Heart left ventricle (tissue), 16 donors: ENCODE results near the gene ICA1. TPM values are rescaled to one million over a fixed set of nuclear protein-coding genes. Genes with fewer than 3 reads are reported as not detected.
A peak's percentile ranks its signal among the peaks of the same experiment; 100 is the strongest.

Experiments used
- ATAC-seq, 4 donors: fragments of 200-7000 bp; cut with Tn5 transposase; one replicate each; pipeline ENCODE4 v1.9.1; 2020 to 2022; ENCODE audit warnings: moderate library complexity in 4 of 4, mild to moderate bottlenecking in 3 of 4, moderate number of reproducible peaks in 1 of 4
- DNase-seq, 5 donors: peaks; one replicate each; pipeline ENCODE4 v3.0.0-alpha.2; 2020
- H3K27ac ChIP-seq, 12 donors: fragments of 200-600 bp; sonication (generic) in 4 of 12; one replicate each; pipeline versions ENCODE4 v1.5.0 to v1.8.0; 2016 to 2022; ENCODE audit warnings: mild to moderate bottlenecking in 2 of 12
- H3K27me3 ChIP-seq, 9 donors: fragments of 200-600 bp; sonication (generic) in 2 of 9; one replicate each; pipeline versions ENCODE4 v1.5.1 to v1.8.0; 2016 to 2022; ENCODE audit warnings: mild to moderate bottlenecking in 3 of 9
- H3K36me3 ChIP-seq, 9 donors: fragments of 200-600 bp; sonication (generic) in 2 of 9; one replicate each; pipeline versions ENCODE4 v1.5.0 to v1.8.0; 2018 to 2022; ENCODE audit warnings: mild to moderate bottlenecking in 2 of 9
- H3K4me1 ChIP-seq, 12 donors: fragments of 200-600 bp; sonication (generic) in 4 of 12; one replicate each; pipeline versions ENCODE4 v1.5.0 to v1.8.0; 2016 to 2022; ENCODE audit warnings: mild to moderate bottlenecking in 3 of 12
- H3K4me3 ChIP-seq, 12 donors: fragments of 200-600 bp; sonication (generic) in 4 of 12; one replicate each; pipeline versions ENCODE4 v1.5.0 to v1.8.0; 2017 to 2022; ENCODE audit warnings: mild to moderate bottlenecking in 9 of 12, moderate library complexity in 4 of 12
- H3K9me3 ChIP-seq, 12 donors: fragments of 200-600 bp; sonication (generic) in 4 of 12; one replicate each; pipeline versions ENCODE4 v1.5.0 to v1.8.0; 2016 to 2022; ENCODE audit warnings: mild to moderate bottlenecking in 1 of 12
- CTCF ChIP-seq, 12 donors: fragments of 200-600 bp; sonication (generic) in 4 of 12; IDR thresholded peaks; one replicate each; pipeline versions ENCODE4 v1.5.0 to v1.8.0; 2018 to 2022; ENCODE audit warnings: antibody characterized with exemption in 12 of 12, mild to moderate bottlenecking in 5 of 12
- POLR2A ChIP-seq, 2 donors: fragments of 450-650 bp; IDR thresholded peaks; one replicate each; pipeline ENCODE4 v1.6.1; 2017; ENCODE audit warnings: antibody characterized with exemption in 2 of 2, mild to moderate bottlenecking in 2 of 2, moderate library complexity in 2 of 2
- WGBS, 4 donors: extraction: QIAGEN DNeasy Blood & Tissue Kit in 2 of 4; methylation state at CpG; one replicate each; pipeline versions ENCODE4 v1.1.5 to v1.1.7; 2013 to 2018; 5-methylcytosine and 5-hydroxymethylcytosine counted together
- intact Hi-C, 10 donors: fragments of 100-400 bp; cut with DNase I; formaldehyde crosslinking; loops; one replicate each; pipeline versions ENCODE4 v1.11.1 to v1.14.2; 2022
- polyA plus RNA-seq, 2 donors: library from polyadenylated mRNA; stranded (reverse); fragments of 200-250 nt; gene quantifications; one replicate each; pipeline ENCODE4 v1.2.3, GENCODE V29; 2013
- total RNA-seq, 9 donors: library from RNA; depleted of rRNA in 2 of 9; stranded (reverse); fragments of >200 nt in 2 of 9; fragmentation: NEBNext Ultra II Directional in 3 of 9; extraction: Animal tissue kit (Norgen Biotek cat#: 25700) in 3 of 9; gene quantifications; one replicate each; pipeline versions ENCODE4 v1.1.0 to v1.2.4, GENCODE V29; 2016 to 2023
- donor health status: ischemic (EF 13 %, LVEDD 7.1; RV severe dilation, severe dysfunction).
- donor health status: healthy with polysubstance abuse.
- donor health status: DM: no; HTN: yes; CAD: no.
- donor health status: DM: no; HTN: no; CAD: no.
- donor health status: ischemic (EF 25% LVEDD 6.9; RV normal size, moderate dysfunction).
- donor health status: ischemic (EF 25% LVEDD 5.7; RV mildly dilated, moderate dysfunction).
- donor health status: healthy.
- donor health status: DM: yes; HTN: yes; CAD: no.
- donor health status: ischemic (EF 35%, LVEDD 5.7; RV mildly dilated, moderate dysfunction).
- donor health status: nonischemic (EF 11% LVEDD 7.7; RV severe dilation, severe dysfunction).
- donor health status: DM: yes; HTN: yes; CAD: no.
- donor health status: PGD.
- donor health status: ischemic (EF 29% LVEDD 5.4; RV normal size, mild dysfunction).
- donor health status: nonischemic (EF 23%, LVEDD 6.1; RV moderate dilation, normal function).

Gene ICA1
- total and polyA plus RNA-seq, 11 donors: 23.8 to 74.4 (median 54.4) TPM

GRCh38 chr7:8144856-8145255 lies 117.1 kb downstream of the ICA1 start:
- intact Hi-C loops: no loop called here
- 88 to 95% (median 90%) methylated on average over 4 of the region's 4 CpGs for WGBS, 4 donors
- H3K36me3 ChIP-seq: peaks cover 0 to 28% (median 16%) of the 10 kb centered on the region in 9 donors
- ATAC-seq: no peak
- peaks cover 0 to 26% (median 10%) of the 10 kb centered on the region in 12 donors for H3K4me1 ChIP-seq
- DNase-seq: no peak
- H3K27ac ChIP-seq: no peak overlapping the region
- no peaks in the 10 kb centered on the region for H3K27me3 ChIP-seq
- H3K9me3 ChIP-seq: no peaks in the 10 kb centered on the region
- TF ChIP-seq POLR2A (IDR thresholded peaks at IDR 0.05) (no peak), CTCF (IDR thresholded peaks at IDR 0.05) (no peak)
- H3K4me3 ChIP-seq: no peak overlapping the region

- no peak overlapping the region for H3K27ac ChIP-seq
- H3K4me1 ChIP-seq: peaks cover 0 to 21% (median 4%) of the 10 kb centered on the region in 12 donors
- H3K27me3 ChIP-seq: no peaks in the 10 kb centered on the region
- DNase-seq (no peak), ATAC-seq (no peak)
- TF ChIP-seq POLR2A (IDR thresholded peaks at IDR 0.05) (no peak), CTCF (IDR thresholded peaks at IDR 0.05) (no peak)
- H3K9me3 ChIP-seq: no peaks in the 10 kb centered on the region
- H3K4me3 ChIP-seq: no peak overlapping the region
- H3K36me3 ChIP-seq: peaks cover 0 to 39% (median 16%) of the 10 kb centered on the region in 9 donors
- intact Hi-C loops: no loop called here
- 69 to 89% (median 78%) methylated on average over 6 of the region's 6 CpGs for WGBS, 4 donors
Observed at GRCh38 chr7:8143151-8143874, 118.7 kb downstream of the ICA1 start.

- DNase-seq (no peak), ATAC-seq (no peak)
- no peaks in the 10 kb centered on the region for H3K27me3 ChIP-seq
- WGBS, 4 donors: 91 to 95% (median 93%) methylated on average over 2 of the region's 2 CpGs
- intact Hi-C loops: no loop called here
- H3K9me3 ChIP-seq: no peaks in the 10 kb centered on the region
- peaks cover 0 to 47% (median 16%) of the 10 kb centered on the region in 9 donors for H3K36me3 ChIP-seq
- no peak overlapping the region for H3K27ac ChIP-seq
- no peak overlapping the region for H3K4me3 ChIP-seq
- H3K4me1 ChIP-seq: peaks cover 0 to 16% (median 3%) of the 10 kb centered on the region in 12 donors
- TF ChIP-seq POLR2A (IDR thresholded peaks at IDR 0.05): no peak
Observed at GRCh38 chr7:8142477-8142876, 119.5 kb downstream of the ICA1 start.

GRCh38 chr7:8141070-8141469 lies 120.9 kb downstream of the ICA1 start:
- peaks cover 0 to 4% (median 0%) of the 10 kb centered on the region in 12 donors for H3K4me1 ChIP-seq
- H3K9me3 ChIP-seq: no peaks in the 10 kb centered on the region
- H3K36me3 ChIP-seq: peaks cover 0 to 58% (median 16%) of the 10 kb centered on the region in 9 donors
- H3K4me3 ChIP-seq: no peak overlapping the region
- no peak overlapping the region for H3K27ac ChIP-seq
- peak in 2 of 4 donors; percentile 57 to 78 for ATAC-seq
- intact Hi-C loops: no loop called here
- no peaks in the 10 kb centered on the region for H3K27me3 ChIP-seq
- WGBS, 4 donors: 83 to 90% (median 87%) methylated on average over 4 of the region's 4 CpGs
- TF ChIP-seq CTCF (IDR thresholded peaks at IDR 0.05): no peak
- no peak for TF ChIP-seq POLR2A (IDR thresholded peaks at IDR 0.05)
- DNase-seq: no peak
